ENCODE measurements around the gene DNPEP.

Gene DNPEP

GRCh38 chr2:219425238-219426067, 37.7 kb upstream of the DNPEP start:
- no peak for FAIRE-seq
- DNase-seq (ENCODE audit: insufficient read length, low spot score) = no peak
- TF ChIP-seq POLR2A (IDR thresholded peaks at IDR 0.05; ENCODE audit: low read depth, low read length) = no peak

GRCh38 chr2:219423652-219424377, 36.1 kb upstream of the DNPEP start:
- no peak for DNase-seq (ENCODE audit: insufficient read length, low spot score)
- no peak for FAIRE-seq

GRCh38 chr2:219422952-219423534, 35.3 kb upstream of the DNPEP start:
- TF ChIP-seq POLR2A (IDR thresholded peaks at IDR 0.05; ENCODE audit: low read depth, low read length) = no peak

More at GRCh38 chr2:219423652-219424377, 36.1 kb upstream of the DNPEP start:
- TF ChIP-seq POLR2A (IDR thresholded peaks at IDR 0.05; ENCODE audit: low read depth, low read length) = no peak

GRCh38 chr2:219421323-219421722, 33.6 kb upstream of the DNPEP start:
- FAIRE-seq = no peak
- TF ChIP-seq POLR2A (IDR thresholded peaks at IDR 0.05; ENCODE audit: low read depth, low read length) = no peak

More at GRCh38 chr2:219422952-219423534, 35.3 kb upstream of the DNPEP start:
- DNase-seq (ENCODE audit: insufficient read length, low spot score) = no peak
- no peak for FAIRE-seq

GRCh38 chr2:219420687-219421086, 33.0 kb upstream of the DNPEP start:
- no peak for TF ChIP-seq POLR2A (IDR thresholded peaks at IDR 0.05; ENCODE audit: low read depth, low read length)
- DNase-seq (ENCODE audit: insufficient read length, low spot score) (no peak), FAIRE-seq (no peak)

More at GRCh38 chr2:219421323-219421722, 33.6 kb upstream of the DNPEP start:
- no peak for DNase-seq (ENCODE audit: insufficient read length, low spot score)

- no peak for DNase-seq (ENCODE audit: insufficient read length, low spot score)
- no peak for TF ChIP-seq POLR2A (IDR thresholded peaks at IDR 0.05; ENCODE audit: low read depth, low read length)
- FAIRE-seq = no peak
Observed at GRCh38 chr2:219419331-219420197, 31.9 kb upstream of the DNPEP start.

- no peak for TF ChIP-seq POLR2A (IDR thresholded peaks at IDR 0.05; ENCODE audit: low read depth, low read length)
- FAIRE-seq = no peak
- DNase-seq (ENCODE audit: insufficient read length, low spot score) = no peak
Observed at GRCh38 chr2:219419012-219419324, 31.3 kb upstream of the DNPEP start.

GRCh38 chr2:219418155-219419011, 30.7 kb upstream of the DNPEP start, which contains the start of gene DES:
DES (plus strand) TSS chr2:219418377; CDS start chr2:219418463, 86 bp downstream.
- DNase-seq (ENCODE audit: insufficient read length, low spot score) = no peak
- no peak for TF ChIP-seq POLR2A (IDR thresholded peaks at IDR 0.05; ENCODE audit: low read depth, low read length)
- FAIRE-seq = no peak

GRCh38 chr2:219417374-219417773, 29.7 kb upstream of the DNPEP start:
- no peak for FAIRE-seq
- no peak for DNase-seq (ENCODE audit: insufficient read length, low spot score)
- TF ChIP-seq POLR2A (IDR thresholded peaks at IDR 0.05; ENCODE audit: low read depth, low read length) = no peak

GRCh38 chr2:219416938-219417337, 29.2 kb upstream of the DNPEP start:
- no peak for DNase-seq (ENCODE audit: insufficient read length, low spot score)
- no peak for FAIRE-seq
- TF ChIP-seq POLR2A (IDR thresholded peaks at IDR 0.05; ENCODE audit: low read depth, low read length) = no peak

- TF ChIP-seq POLR2A (IDR thresholded peaks at IDR 0.05; ENCODE audit: low read depth, low read length) = no peak
- DNase-seq (ENCODE audit: insufficient read length, low spot score) = no peak
- no peak for FAIRE-seq
Observed at GRCh38 chr2:219416235-219416602, 28.5 kb upstream of the DNPEP start.

GRCh38 chr2:219415580-219416234, 28.0 kb upstream of the DNPEP start:
- no peak for TF ChIP-seq POLR2A (IDR thresholded peaks at IDR 0.05; ENCODE audit: low read depth, low read length)
- DNase-seq (ENCODE audit: insufficient read length, low spot score) (no peak), FAIRE-seq (no peak)
